Stimulated activated CD4-positive, alpha-beta T cell treated with anti-CD3 and anti-CD28 coated beads, Interleukin-12 subunit alpha, Interleukin-12 subunit beta, amount 100 ng/mL, for 48 hours (primary cell): ENCODE data around the gene TNS3.

ENCODE experiments used
- DNase-seq, 3 donors: peaks; one replicate each; pipeline ENCODE4 v3.0.0-alpha.2; 2020; ENCODE audit warnings: low read depth in 2 of 3, low spot score in 1 of 3

Gene TNS3

DNA sequence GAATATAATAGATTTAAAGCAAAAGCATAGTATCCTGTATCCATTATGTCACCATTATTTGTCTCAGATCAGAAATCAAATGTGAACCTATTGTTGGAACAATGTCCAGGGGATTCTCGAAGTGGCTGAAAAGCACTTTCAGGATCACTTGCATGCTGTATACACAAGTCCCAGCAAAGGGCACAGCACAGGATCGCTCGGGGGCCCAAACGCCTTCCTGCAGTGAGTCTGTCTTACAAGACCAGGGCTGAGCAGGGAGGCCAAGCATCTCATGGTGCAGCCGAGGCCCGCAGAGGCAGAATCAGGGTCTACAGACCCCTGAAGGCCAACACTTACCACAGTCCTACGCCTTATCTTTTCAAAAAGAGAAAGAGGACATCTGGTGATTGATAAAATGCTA is 92.3 kb downstream of the TNS3 start:
- no peak for DNase-seq

GRCh38 chr7:47488969-47489342 is 93.0 kb downstream of the TNS3 start:
- no peak for DNase-seq

GRCh38 chr7:47488201-47488968 is 93.5 kb downstream of the TNS3 start:
- no peak for DNase-seq

DNA sequence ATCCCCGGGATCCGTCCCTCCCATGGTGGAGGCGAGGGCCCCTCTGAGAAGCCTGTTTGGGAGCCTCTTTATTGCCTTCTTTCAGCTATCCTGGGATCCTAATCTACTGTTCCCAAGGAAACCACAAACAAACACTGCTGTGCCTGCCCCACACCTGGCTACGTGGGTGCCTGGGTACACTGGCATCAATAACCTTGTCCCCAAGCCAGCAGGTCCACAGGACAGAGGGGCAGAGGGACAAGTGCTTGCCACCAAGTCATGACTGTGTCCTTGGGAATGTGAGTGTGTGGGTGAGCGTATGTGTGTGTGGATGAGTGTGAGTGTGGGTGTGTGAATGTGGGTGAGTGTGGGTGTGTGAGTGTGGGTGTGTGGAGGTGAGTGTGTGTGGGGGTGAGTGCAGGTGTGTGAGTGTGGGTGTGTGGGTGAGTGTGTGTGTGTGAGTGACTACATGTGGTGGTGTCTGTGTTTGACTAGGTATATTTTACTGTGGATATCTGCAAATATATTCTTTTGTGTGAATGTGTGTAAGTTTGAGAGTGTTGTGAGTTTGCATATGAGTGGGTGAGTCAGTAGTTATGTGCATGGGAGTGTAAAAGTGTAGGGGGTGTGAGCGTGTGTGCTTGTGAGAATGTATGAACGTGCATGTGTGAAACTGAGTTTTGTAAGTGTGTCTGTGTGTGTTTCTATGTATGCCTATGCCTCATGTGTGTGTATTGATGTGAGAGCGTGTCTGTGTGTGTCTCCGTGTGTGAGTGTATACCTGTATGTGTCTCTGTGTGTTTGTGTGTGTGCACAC is 96.1 kb downstream of the TNS3 start:
- DNase-seq = no peak

DNA sequence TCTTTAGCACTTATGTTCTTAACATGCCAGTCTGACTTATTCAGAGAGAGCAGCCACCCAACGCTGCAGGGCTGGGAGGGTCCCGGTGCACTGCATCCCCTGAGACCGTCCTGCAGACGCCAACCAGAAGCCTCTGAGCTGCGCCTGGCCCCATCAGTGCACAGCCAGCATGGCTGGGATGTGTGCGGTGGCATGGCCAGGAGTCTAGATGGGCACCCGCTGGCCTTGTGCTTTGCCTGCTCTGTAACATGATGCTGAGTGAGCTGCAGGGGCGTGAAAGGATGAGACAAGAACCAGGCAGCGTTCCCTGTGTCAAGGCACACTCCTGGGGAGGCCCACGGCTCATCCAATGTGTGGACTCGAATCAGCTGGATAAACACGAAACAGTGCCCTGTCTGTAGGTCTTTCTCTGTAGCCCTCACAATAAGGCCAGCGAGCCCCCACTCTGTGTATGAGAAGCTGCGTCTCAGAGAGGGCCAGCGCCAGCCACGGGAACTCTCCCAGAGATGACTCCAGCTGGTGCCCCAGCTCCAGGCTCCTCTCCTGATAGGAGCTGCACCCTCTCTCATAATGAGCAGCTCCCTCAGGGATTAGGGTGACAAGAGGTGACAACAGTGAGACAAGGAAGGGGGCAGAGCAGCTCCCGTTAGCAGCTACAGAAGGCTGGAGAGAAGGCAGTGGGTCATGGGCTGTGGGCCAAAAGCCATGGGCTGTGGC is 96.8 kb downstream of the TNS3 start:
- no peak for DNase-seq

DNA sequence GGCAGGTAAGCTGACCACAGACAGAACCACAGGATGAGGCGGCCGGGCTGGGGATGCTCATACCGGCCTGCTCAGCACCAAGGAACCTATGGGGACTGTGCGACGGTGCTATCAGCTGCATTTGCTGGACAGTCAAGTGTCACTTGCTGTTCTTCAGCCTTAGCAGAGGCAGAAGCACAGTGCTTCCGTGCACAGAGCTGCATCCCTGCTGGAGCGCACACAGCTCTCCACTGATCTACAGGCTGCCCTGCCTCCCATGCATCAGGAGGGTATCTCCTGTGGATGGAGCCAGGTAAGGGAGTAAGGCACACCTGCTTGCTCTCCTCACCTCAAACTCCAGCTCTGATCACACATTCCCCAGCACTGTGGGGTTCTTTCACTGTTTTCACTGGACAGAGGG is 97.5 kb downstream of the TNS3 start:
- no peak for DNase-seq

DNA sequence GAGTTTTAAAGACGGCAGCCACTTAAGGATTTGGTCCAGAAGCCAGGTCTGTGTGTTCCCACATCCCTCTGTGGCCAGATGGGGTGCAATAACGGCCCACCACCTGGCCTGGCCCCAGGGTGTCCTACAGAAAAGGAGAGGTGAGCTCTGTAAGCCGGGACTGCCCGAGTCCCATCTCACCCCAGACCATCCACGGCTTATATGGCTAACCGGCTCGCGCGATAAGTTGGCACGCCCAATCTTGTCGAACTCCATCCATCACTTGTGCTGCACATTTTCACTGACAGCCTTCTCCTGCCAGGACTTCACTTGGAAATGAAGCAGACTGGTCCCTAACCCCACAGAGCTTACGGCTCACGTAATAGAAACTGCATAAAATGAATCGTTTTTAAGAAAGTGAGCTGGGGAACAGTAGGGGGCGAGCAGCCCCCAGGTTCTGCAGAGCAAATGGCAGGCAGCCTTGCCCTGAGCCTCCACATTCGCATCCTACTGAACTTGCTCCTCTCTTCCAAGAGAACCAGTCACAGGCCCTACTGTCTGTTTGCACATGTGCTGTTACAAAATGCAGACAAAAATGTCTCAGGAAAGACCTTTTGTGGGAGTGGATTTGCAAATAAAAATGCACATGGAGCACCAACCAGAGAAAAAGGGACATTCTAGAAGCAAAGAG is 98.2 kb downstream of the TNS3 start:
- DNase-seq = no peak

DNA sequence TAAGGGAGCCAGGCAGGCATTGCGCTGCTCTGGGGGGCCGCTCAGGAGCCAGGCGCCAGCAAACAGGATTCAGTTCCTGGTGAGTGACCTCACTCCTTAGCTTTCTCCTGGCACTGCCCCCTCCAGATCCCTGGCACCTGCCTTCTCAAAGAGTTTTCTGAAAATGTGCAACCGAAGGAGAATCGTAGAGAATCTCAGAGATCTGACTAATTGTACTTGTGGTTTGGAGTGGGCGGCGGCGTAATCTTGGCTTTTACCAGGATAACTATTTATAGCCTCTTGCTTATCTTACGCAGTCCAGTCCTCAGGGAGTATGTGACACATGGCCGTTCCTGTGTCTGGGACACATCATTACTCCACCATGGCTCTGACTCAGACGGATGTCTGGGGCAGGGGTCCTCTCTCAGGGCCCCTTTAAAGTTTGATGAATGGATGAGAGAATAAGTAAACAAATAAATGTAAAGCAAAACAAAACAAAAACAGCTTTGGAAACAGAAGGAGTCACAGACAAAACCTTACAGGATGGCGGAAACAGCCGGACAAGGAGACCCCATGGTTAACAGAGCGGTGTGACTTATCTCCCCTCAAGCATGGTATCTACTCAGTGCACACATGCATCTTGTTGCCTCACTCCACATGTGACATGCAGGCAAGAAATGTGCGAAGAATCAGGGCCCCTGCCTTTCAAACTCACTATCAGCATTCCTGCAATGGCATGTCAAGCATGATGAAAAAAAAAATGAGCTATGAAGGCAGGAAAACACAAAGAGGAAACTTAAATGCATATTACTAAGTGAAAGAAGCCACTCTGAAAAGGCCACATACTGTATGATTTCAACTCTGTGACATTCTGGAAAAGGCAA is 99.7 kb downstream of the TNS3 start:
- DNase-seq = peak in 2 of 3 donors; percentile 5 to 6

DNA sequence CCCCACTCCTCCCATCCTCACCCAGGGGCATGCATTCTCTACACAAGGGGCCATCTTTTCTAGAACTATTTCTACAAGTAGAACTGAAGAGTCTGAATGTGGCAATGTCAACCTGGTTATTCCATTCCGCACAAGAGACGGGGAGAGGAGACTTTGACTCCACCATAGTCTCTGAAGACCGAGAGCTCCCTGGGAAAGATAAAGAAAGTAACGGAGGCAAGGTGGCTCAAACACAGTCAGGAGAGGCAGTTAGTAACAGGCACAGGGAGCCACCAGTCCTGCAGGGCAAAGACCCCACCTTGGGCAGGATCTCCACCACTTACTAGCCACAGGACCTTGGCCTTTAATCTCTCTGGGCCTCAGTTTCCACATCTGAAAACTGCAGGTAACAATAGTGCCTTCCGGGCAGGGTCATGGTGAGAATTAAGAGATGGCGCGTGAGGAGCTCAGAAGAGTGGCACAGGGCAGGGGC is 100.3 kb downstream of the TNS3 start:
- no peak for DNase-seq

- DNase-seq = no peak
These were observed 101.1 kb downstream of the TNS3 start for GRCh38 chr7:47480576-47481538.

- no peak for DNase-seq
These were observed 101.9 kb downstream of the TNS3 start for GRCh38 chr7:47479821-47480575.

DNA sequence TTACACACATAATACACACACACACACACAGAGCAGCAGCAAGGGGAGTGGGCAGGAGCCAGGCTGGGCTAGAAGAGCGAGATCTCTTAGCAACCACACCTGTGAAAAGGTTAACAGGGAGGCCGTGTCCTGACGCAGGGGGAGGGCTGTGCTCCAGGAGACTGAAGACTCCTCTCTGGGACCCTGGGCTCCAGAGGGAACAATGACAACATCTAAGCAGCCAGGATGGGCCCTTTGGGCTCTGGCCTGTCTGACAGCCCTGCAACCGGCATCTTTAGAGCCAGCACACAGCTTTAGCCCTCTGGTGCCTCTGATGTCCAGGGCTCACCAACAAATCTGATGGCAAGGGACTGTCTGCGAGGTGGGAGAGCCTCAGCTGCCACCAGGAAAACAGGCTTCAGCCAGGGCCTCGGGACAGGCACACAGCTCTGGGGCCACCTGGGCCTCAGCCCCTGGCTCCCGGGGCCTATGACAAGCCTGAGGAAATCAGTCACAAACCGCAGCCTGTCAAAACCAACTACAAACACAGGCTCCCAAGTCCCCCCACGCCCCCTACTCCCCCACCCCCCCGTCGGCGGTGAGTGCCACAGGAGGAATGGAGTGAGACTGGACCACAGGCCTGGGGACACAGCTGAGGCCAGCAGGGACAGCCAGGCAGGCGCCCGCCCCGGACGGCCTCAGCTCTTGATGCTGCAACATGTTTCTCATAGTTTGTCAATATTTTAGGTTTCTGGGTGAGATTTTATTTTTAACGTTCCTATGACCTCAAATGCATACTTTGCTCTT is 102.8 kb downstream of the TNS3 start:
- no peak for DNase-seq

DNA sequence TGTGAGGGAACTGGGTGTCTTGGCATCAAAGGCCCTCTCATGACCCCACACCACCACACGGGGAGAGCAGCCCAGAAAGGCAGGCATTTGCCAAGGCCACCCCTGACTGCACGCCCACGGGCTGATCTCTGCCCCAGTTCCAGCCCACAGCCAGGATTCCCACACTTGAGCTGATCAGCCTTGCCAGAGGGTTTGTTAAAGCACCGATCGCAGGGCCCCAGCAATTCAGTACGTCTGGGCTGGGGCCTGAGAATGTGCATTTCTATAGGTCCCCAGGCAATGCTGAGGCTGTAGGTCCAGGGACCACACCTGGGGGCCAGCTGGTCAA is 103.9 kb downstream of the TNS3 start:
- DNase-seq = no peak

DNA sequence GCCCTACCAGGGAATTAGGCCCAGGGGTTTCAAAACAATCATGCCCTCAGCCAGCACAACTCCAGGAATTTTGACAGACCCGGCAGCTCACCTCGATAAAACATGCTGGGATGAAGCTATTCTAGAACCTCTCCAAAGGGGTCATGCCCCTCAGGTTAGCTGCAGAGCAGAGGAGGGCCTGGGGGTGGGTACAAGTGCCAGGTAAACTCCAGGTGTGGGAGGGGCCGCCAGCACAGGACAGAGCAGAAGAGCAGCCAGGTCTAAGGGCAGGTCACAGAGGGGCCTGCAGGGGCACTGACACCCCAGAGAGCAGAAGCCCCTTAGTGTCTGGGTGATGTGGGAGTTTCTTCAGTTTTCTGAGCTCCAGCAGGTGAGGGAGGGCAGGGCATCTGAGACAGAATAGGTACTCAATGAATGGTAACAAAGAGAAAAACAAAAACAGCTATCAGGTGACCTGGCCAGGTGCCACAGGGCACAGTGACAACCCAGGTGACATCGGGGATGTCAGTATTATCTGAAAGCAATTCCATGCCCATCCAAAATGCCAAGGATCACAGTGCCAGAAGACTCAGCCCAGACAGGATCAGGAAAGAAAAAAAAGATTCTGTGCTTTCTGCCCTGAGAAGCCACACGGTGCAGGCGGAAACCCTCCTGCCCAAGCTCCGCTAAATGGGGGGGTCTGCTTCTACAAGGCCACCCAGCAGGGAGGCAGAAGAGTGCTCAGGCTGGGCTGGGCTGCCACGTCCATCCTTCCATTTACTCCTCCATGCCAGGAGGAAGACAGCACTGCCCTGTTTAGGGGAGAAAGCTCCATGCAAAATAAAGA is 104.5 kb downstream of the TNS3 start:
- no peak for DNase-seq

DNA sequence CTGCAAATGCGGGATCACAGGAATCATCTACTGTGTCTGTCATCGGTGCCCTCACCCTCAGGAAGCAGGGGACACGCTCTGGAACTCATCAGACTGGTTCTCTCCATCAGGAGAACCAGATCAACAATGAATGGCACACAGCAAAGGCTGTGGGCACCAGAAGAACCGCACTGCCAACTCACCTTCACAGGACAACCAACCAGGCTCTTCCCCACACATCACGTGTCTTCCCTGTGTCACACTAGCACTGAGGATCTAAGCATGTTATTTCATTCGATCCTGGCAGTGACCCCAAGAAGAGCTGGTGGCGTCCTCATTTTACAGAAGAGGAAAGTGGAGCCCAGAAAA is 106.1 kb downstream of the TNS3 start:
- no peak for DNase-seq

- peak in 1 of 3 donors; percentile 5 for DNase-seq
These were observed 106.7 kb downstream of the TNS3 start for GRCh38 chr7:47474937-47475879.
